A673 (cell line): ENCODE measurements around the gene HMCN1.

Experiments
- EZH2 ChIP-seq: fragments of 200-600 bp; sonication (generic); IDR thresholded peaks from 2 replicates; pipeline ENCODE4 v1.6.1; 2017; ENCODE audit warnings: borderline replicate concordance, low read depth, mild to moderate bottlenecking, mixed read lengths, antibody characterized with exemption, low read length; ENCODE audit not compliant: poor library complexity, severe bottlenecking
- TF ChIP-seq, protein P1 (sequence below): fragments of 300-800, 200-600 bp; sonication (generic); conservative IDR thresholded peaks from 2 replicates; pipeline ENCODE4 v1.5.1; 2017; ENCODE audit warnings: low read depth, mild to moderate bottlenecking, antibody characterized with exemption, low read length, moderate library complexity, mixed read lengths

DNA sequence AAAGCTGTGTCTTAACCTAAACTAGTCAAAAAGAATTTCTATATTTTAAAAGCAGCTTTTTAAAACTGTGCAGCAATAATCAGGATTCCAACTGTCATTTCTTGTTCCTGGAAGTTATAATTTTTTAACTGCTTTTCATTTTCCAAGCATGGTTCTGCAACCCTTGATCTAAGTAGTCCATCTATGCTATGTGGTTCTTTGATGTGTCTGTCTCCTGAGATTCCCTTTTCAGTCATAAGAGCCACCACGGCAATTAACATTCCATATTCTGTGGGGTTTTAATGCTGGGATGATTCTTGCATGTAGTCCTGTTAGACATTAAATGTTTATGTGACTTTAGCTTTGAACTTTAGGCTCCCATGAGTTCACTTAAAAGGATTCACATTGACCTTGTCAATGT lies 420.5 kb downstream of the HMCN1 start:
- TF ChIP-seq, protein P1, sequence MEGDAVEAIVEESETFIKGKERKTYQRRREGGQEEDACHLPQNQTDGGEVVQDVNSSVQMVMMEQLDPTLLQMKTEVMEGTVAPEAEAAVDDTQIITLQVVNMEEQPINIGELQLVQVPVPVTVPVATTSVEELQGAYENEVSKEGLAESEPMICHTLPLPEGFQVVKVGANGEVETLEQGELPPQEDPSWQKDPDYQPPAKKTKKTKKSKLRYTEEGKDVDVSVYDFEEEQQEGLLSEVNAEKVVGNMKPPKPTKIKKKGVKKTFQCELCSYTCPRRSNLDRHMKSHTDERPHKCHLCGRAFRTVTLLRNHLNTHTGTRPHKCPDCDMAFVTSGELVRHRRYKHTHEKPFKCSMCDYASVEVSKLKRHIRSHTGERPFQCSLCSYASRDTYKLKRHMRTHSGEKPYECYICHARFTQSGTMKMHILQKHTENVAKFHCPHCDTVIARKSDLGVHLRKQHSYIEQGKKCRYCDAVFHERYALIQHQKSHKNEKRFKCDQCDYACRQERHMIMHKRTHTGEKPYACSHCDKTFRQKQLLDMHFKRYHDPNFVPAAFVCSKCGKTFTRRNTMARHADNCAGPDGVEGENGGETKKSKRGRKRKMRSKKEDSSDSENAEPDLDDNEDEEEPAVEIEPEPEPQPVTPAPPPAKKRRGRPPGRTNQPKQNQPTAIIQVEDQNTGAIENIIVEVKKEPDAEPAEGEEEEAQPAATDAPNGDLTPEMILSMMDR: no peak
- TF ChIP-seq EZH2: no peak
